RWPE2 (cell line): ENCODE measurements around the gene DYNC1I2.

Experiments used
- ATAC-seq: fragments of 200-7000 bp; cut with Tn5 transposase; 3 replicates; pipeline ENCODE4 v1.9.1; 2021; ENCODE audit warnings: low read depth
- DNase-seq: peaks from one replicate; pipeline ENCODE4 v3.0.0-alpha.2; 2020; ENCODE audit warnings: low spot score
- H3K27ac ChIP-seq: fragments of 450-650 bp; 2 replicates; pipeline ENCODE4 v1.5.1; 2017; ENCODE audit warnings: mild to moderate bottlenecking; ENCODE audit not compliant: poor library complexity, severe bottlenecking
- H3K27me3 ChIP-seq: fragments of 250-450 bp; sonication (Bioruptor Pico); 2 replicates; pipeline ENCODE4 v1.5.1; 2021; ENCODE audit warnings: mild to moderate bottlenecking, moderate library complexity; ENCODE audit not compliant: insufficient read depth, poor library complexity, severe bottlenecking
- H3K36me3 ChIP-seq: fragments of 250-450 bp; sonication (Bioruptor Pico); 2 replicates; pipeline ENCODE4 v1.5.1; 2020; ENCODE audit warnings: low read depth, mild to moderate bottlenecking, moderate library complexity
- H3K4me1 ChIP-seq: fragments of 250-450 bp; sonication (Bioruptor Pico); 2 replicates; pipeline ENCODE4 v1.5.1; 2021; ENCODE audit warnings: mild to moderate bottlenecking, moderate library complexity; ENCODE audit not compliant: insufficient read depth, poor library complexity, severe bottlenecking
- H3K4me3 ChIP-seq: fragments of 250-450 bp; sonication (Bioruptor Pico); 2 replicates; pipeline ENCODE4 v1.5.1; 2021; ENCODE audit warnings: mild to moderate bottlenecking, moderate library complexity; ENCODE audit not compliant: severe bottlenecking
- H3K9me3 ChIP-seq: fragments of 250-450 bp; sonication (Bioruptor Pico); 2 replicates; pipeline ENCODE4 v1.5.1; 2021; ENCODE audit warnings: mild to moderate bottlenecking, moderate library complexity; ENCODE audit not compliant: severe bottlenecking
- CTCF ChIP-seq: fragments of 450-650 bp; IDR thresholded peaks from one replicate; pipeline ENCODE4 v1.5.1; 2017; ENCODE audit warnings: mild to moderate bottlenecking, moderate library complexity; ENCODE audit not compliant: poor library complexity, severe bottlenecking

DYNC1I2 gene

GRCh38 chr2:171792886-171793580 is 105.8 kb downstream of the DYNC1I2 start:
- H3K4me3 ChIP-seq, result no peak overlapping the region
- peaks cover 31% of the 10 kb centered on the region for H3K36me3 ChIP-seq
- DNase-seq, result no peak
- H3K4me1 ChIP-seq, result no peaks in the 10 kb centered on the region
- TF ChIP-seq CTCF, result no peak
- no peak overlapping the region for H3K27ac ChIP-seq
- ATAC-seq, result no peak
- H3K9me3 ChIP-seq, result no peaks in the 10 kb centered on the region
- H3K27me3 ChIP-seq, result no peaks in the 10 kb centered on the region

GRCh38 chr2:171793691-171794678 is 106.7 kb downstream of the DYNC1I2 start:
- H3K27me3 ChIP-seq, result no peaks in the 10 kb centered on the region
- H3K27ac ChIP-seq, result no peak overlapping the region
- H3K36me3 ChIP-seq, result peaks cover 23% of the 10 kb centered on the region
- no peaks in the 10 kb centered on the region for H3K9me3 ChIP-seq
- DNase-seq (no peak), ATAC-seq (no peak)
- TF ChIP-seq CTCF, result no peak
- H3K4me1 ChIP-seq, result peaks cover 9% of the 10 kb centered on the region
- H3K4me3 ChIP-seq, result no peak overlapping the region

- H3K4me1 ChIP-seq, result peaks cover 9% of the 10 kb centered on the region
- H3K9me3 ChIP-seq, result no peaks in the 10 kb centered on the region
- peaks cover 22% of the 10 kb centered on the region for H3K36me3 ChIP-seq
- H3K27ac ChIP-seq, result no peak overlapping the region
- H3K27me3 ChIP-seq, result no peaks in the 10 kb centered on the region
- ATAC-seq (no peak), DNase-seq (no peak)
- H3K4me3 ChIP-seq, result no peak overlapping the region
- no peak for TF ChIP-seq CTCF
Measured at GRCh38 chr2:171794918-171795317, 107.6 kb downstream of the DYNC1I2 start.
